Right lobe of liver (tissue), 4 donors: Measurements from ENCODE around the gene GSTCD.

ENCODE experiments used
- POLR2A ChIP-seq: fragments of 450-650 bp; IDR thresholded peaks from one replicate; pipeline ENCODE4 v1.6.1; 2017; ENCODE audit warnings: antibody characterized with exemption, mild to moderate bottlenecking
- TF ChIP-seq, protein P1 (sequence below), 4 donors: fragments of 200-600 bp in 3 of 4; fragments of 450-650 bp in 1 of 4; IDR thresholded peaks; one replicate each; pipeline versions ENCODE4 v1.5.1 to v1.8.0; 2016 to 2022; ENCODE audit warnings: antibody characterized with exemption in 4 of 4, mild to moderate bottlenecking in 2 of 4
- donor health status: DM: no; HTN: no; CAD: no.
- donor health status: DM: no; HTN: no; CAD: no.
- donor health status: DM: no; HTN: yes; CAD: no.

DNA sequence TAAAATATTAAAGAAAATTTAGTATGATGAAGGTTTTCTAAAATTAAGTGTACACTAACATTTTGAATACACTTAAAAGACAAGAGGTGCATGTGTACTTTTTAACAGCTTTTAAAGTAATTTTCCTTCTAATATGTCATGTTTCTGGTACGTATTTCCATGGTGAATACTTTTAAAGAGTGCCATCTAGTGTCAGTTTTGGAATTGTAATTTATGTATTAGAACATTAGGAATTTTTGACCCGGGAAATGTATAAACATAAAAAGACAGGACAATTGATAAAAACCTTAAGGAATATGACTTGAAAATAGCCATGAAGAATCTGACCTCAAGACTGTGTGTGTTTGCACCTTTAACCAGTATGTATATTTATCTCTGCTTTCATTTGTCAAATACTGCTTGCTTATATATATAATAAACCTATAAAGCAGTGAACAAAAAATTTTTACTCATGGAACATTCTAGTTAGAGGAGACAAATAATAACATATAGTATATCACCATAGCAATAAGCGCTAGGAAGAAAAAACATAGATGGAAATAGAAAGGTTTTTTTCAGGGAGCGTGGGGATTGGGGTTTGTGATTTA lies 7.2 kb downstream of the GSTCD start:
- TF ChIP-seq, protein P1, sequence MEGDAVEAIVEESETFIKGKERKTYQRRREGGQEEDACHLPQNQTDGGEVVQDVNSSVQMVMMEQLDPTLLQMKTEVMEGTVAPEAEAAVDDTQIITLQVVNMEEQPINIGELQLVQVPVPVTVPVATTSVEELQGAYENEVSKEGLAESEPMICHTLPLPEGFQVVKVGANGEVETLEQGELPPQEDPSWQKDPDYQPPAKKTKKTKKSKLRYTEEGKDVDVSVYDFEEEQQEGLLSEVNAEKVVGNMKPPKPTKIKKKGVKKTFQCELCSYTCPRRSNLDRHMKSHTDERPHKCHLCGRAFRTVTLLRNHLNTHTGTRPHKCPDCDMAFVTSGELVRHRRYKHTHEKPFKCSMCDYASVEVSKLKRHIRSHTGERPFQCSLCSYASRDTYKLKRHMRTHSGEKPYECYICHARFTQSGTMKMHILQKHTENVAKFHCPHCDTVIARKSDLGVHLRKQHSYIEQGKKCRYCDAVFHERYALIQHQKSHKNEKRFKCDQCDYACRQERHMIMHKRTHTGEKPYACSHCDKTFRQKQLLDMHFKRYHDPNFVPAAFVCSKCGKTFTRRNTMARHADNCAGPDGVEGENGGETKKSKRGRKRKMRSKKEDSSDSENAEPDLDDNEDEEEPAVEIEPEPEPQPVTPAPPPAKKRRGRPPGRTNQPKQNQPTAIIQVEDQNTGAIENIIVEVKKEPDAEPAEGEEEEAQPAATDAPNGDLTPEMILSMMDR (IDR thresholded peaks at IDR 0.05) = peak; percentile 51 to 60 (median 58)
- TF ChIP-seq POLR2A = no peak
